RPMI7951 (cell line): Measurements from ENCODE around the gene PIEZO2. TPM values are rescaled to one million over a fixed set of nuclear protein-coding genes. Genes with fewer than 3 reads are reported as not detected.
A peak's percentile ranks its signal among the peaks of the same experiment; 100 is the strongest.
"Not testable (repeated sequence)": the region's sequence is repeated elsewhere in the genome, so short reads cannot be mapped to it uniquely, and the experiment has no call there.

ENCODE experiments used
- DNase-seq: peaks from one replicate; pipeline ENCODE4 v3.0.0-alpha.2; 2012; ENCODE audit warnings: low read depth
- total RNA-seq: library from RNA; depleted of rRNA; stranded (reverse); fragments of >200 nt; shearing (Covaris generic); gene quantifications from 2 replicates; pipeline ENCODE4 v1.2.3, GENCODE V29; 2014

PIEZO2 gene
- total RNA-seq, 1 experiment from 2014 or later, result 10.7 TPM

GRCh38 chr18:10687161-10687925 lies 462.0 kb downstream of the PIEZO2 start:
- DNase-seq, result no peak

DNA sequence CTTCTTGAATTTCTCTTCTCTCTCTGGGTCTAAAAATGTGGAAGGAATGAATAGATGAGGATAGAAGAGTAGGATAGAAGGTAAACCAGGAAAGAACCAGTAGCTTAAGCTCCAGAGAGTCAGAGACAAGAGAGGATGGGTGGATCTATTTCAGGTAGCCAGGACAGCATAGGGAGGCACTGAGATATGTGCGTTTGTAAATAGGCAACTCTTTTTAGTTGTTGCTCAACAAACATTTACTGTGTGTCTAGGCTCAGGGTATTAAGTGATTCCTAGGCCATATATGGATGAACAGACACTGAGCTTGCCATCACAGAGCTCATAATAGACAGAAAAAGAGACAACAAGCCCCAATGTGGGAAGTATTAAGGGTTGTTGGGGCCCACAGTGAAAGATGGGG lies 463.1 kb downstream of the PIEZO2 start:
- DNase-seq, result no peak

DNA sequence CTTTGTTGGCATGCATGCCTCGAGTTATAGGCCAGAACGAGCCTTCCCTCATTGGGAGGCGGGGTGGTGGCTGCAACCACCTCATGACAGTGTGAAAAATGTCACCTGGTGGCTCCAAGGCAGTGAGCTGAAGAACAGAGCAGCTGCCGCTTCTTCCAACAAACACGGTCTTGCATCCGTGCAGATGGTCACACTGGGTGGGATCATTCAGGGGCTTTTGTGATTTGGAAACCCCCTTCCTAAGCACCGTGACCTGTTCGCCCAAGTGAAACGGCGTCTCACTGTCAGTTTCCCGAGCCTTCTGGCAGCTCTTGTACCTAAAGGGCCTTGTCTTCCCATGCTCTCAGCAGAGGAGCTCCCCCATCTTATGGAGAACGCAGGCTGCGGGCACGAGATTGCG lies 463.9 kb downstream of the PIEZO2 start:
- no peak for DNase-seq

GRCh38 chr18:10682368-10682714 lies 467.0 kb downstream of the PIEZO2 start:
- no peak for DNase-seq

DNA sequence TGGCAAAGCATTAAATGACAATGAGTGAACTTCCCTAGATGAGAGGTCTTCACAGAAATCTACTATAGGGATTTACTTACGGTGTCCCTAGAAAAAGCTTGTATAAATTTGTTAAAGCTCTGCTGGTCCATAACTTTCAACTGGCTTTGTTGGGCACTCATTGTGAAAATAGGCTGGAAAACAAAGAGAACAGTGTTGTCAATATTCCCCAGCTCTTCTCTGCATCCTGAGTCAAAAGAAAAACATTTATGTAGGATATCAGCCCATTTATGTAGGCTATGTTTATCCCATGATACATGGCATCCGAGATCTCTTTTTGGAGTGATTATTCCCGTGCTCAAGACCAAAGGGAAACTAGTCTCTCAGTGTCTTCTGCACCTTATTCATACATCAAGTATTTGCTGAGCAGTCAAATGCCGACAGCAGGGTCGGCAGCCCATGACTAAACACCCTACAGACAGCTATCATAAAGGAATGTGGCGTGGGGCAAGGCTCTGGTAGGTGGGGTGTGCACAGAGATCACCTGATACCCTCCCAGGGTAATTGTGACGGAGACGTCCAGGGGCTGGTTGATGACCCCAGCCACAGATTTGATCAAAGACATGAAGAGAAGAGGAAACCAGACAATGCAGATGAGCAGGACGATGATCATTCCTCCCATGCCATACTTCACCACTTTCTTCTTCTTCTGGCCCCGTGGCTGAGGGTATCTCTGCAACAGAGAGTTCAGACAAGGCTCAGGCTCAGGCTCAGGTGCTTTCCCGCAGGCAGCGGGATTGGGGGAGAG lies 467.6 kb downstream of the PIEZO2 start:
- no peak for DNase-seq

- DNase-seq, result no peak
These were observed 469.1 kb downstream of the PIEZO2 start for GRCh38 chr18:10680271-10680596.

DNA sequence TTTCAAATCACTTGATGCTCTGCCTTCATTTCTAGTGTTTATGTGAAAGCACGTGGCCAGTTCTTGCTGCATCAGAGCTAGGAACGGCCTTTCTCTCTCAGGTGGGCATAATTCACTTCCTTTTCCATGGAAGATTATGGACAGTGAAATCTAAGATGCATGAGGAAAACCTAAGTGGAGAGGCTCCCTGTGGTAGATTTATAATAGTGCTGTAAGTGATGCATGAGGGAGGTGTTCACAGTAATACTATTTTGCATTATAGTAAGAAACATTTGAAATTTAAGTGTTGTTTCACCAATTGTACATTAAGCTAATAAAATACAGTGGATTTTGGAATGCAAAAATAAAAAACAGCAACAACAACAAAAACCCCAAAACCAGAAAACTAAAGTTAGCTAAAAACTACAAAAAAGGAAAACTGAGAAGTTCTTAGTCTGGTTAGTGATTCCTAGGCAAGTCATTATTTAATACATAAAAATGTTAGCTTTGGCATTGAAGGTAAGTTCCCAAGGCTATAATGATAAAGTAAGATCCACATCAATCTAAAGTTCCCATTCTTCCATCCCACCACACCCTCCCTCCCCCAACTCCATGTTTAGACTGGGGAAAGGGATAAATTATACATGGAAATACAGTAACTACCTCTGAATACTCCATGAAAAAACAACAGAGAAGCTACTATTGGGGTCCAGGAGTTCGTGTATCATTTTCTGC lies 469.7 kb downstream of the PIEZO2 start:
- no peak for DNase-seq

DNA sequence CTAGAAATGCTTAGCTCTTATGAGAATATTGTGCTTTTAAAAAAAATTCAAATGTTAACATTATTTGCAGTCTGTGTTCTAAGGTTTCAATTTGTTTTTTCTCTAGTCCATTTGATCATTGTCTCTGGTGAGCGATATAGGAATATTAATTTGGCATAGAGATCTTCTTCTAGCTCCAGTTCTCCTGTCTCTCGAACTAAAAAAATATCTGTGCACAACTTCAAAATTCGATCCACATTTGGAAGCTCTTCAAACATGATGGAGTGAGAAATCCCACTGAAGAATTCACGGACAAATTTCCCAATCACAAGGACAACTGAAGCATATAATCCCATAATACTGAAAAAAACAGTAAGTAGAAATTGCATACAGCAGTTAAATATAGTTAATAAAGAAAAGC lies 477.9 kb downstream of the PIEZO2 start:
- DNase-seq, result no peak

GRCh38 chr18:10670856-10671255 lies 478.5 kb downstream of the PIEZO2 start:
- DNase-seq, result no peak

- DNase-seq, result no peak
These were observed 479.8 kb downstream of the PIEZO2 start for GRCh38 chr18:10669441-10670100.

DNA sequence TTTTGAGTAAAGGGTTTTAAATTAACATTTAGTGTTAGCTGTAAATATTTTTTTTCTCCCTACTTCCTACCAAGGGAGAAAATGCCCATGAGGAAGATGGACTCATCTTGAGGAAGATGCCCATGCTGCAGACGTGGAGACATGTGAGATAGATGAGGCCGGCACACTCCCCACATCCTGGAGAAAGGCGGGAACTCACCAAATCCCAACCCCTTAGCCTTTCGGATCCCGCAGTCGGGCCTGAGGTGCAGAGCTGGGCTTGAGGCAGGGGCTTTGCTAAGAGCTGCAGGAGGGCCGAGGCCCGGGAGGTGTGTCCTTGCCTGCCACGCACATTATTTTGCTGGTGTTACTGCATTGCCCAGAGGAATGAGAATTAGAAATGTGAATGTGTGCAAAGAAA lies 485.6 kb downstream of the PIEZO2 start:
- DNase-seq, result no peak

GRCh38 chr18:10661317-10661716 lies 488.1 kb downstream of the PIEZO2 start:
- peak; percentile 36 for DNase-seq

DNA sequence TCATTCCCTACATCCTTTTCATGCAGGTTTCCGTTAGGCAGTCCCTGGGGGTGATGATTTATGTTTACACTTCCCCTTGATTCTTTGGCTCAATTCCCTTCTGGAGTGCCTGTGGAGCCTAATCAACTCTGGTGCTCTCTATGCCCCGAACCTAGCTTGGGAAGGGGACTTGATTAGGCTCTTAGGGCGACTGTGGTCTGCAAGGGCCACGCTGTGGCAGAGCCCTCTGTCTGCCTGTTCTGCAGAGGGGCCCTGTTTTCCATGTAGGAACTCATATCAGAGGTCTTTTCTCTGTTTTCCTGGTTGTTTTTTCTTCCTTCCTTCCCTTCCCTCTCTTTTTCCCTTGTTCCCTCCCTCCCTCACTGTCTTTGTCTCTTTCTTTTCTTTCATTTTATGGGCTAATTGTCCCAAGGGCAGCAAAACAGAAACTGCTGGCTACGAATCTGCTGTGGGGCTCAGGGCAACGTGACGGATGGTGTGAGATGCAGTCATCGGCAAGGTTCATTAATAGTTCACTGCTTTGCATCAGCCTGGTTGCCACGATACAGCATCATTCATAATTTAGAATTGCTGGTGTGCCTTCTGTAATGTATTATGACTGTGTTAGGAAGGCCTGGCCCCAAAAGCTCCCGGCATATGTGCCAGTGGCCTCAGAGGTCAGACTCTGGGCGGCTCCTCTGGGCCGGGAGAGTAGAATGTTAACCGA lies 489.0 kb downstream of the PIEZO2 start:
- peak; percentile 33 for DNase-seq

DNA sequence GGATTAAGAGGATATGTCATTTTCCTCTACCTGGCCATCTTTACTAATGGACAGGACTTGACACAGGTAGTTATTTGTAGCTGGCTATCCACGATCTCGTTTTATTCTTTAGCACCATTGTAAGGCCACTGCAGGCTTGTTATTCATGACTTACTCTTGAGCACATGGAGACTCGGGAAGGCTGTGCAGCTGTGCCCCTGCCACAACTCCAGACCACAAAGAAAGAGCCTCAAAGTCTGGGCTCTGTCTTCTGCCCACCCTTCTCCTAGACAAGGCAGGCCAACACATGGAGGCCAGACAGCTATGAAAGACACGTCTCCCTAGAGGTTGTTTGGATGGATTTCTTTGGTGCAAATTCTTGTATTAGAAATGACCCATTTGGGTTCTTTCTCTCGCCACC lies 489.8 kb downstream of the PIEZO2 start:
- DNase-seq, result no peak

DNA sequence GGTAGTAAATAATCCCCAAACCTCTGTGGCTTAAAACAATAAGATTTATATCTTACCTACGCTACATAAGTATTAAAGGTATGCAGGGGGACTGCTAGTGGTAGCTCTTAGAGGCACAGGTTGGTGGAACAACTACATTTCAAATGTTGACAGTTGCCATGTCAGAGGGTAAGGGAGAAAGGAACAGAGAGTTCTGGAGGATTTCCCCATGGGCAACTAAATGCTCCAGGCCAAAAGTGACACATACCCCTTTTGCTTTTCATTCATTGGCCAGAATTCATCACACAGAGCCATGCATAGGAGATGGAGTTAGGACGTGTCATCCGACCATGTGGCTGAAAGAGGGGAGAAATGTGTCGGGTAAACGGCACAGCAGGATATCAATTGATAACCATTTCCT lies 490.4 kb downstream of the PIEZO2 start:
- no peak for DNase-seq

- not testable (repeated sequence) for DNase-seq
These were observed 505.4 kb downstream of the PIEZO2 start for GRCh38 chr18:10644003-10644402.

DNA sequence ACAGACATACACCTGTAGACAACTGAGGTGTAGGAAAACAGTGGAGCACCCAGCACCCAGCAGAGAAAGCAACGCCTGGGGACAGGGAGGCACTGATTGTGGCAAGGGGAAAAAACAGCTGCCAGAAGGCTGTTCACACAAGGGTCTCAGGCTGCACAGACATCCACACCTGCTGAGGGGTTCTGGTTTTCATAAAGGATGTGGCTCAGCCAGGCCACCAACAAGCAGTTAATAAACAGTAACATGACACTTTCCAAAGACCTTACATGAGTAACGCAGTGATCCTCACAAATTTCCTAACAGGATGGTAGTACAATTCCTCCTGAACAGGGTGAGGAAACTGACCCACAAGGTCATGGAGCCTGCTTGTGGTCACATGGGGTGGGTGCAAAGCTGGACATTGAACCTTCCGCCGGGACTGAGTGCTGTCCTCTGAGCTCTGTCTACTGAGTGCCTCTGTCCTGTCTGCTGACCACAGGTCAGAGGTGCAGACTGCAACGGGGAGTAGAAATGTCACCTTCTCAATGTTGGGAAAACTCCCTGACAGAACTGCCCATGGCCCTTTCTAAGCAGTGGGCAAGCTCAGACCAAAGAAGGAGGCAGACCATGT lies 506.3 kb downstream of the PIEZO2 start:
- not testable (repeated sequence) for DNase-seq

GRCh38 chr18:10638539-10638885 lies 510.9 kb downstream of the PIEZO2 start:
- DNase-seq, result not testable (repeated sequence)

DNA sequence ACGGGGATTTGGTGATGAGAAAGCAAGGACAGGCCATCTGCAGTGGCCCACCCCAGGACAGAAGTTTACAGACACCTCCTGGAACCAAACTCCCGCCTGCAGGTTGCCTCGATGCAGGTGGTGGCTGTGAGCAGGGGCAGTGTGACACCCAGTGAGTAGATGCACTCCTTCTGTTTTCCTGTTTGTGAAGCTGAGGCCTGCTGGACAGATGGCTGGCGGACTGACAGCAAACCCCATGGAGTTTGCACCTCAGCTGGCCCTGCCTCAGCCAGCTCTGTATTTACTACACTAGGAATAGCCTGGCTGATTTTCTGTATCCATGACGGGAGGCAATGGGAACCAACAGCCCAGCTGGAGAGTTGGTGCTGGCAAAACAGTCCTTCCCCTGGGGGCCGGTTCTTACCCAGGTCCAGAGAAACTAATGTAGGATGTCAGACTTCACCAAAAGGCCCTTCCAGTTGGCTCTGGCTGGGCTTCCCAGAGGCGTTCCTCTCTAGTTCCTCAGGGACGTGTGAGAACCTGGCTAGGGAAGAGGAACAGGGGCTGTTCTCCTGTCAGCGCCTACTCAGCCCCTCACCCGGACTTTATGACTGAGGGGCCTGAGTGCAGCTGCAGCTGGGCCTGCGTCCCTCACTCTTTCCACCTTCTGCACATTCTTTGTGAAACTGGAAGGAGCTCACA lies 511.4 kb downstream of the PIEZO2 start:
- DNase-seq, result not testable (repeated sequence)

GRCh38 chr18:10629076-10629475 lies 520.3 kb downstream of the PIEZO2 start:
- not testable (repeated sequence) for DNase-seq
